Renal pelvis (tissue), 4 donors: ENCODE results near the gene FLCN. TPM values are rescaled to one million over a fixed set of nuclear protein-coding genes. Genes with fewer than 3 reads are reported as not detected.
"Not testable (repeated sequence)": the region's sequence is repeated elsewhere in the genome, so short reads cannot be mapped to it uniquely, and the experiment has no call there.

Experiments
- DNase-seq: peaks from one replicate; pipeline ENCODE4 v3.0.0-alpha.2; 2013
- polyA plus RNA-seq, 3 donors: library from polyadenylated mRNA; unstranded; fragments of 120-200 nt; gene quantifications; one replicate each; pipeline ENCODE4 v1.2.1, GENCODE V29; 2013; ENCODE audit not compliant: insufficient read length in 3 of 3

FLCN gene
- polyA plus RNA-seq, 3 donors = 25.8 to 50.3 (median 49.7) TPM

DNA sequence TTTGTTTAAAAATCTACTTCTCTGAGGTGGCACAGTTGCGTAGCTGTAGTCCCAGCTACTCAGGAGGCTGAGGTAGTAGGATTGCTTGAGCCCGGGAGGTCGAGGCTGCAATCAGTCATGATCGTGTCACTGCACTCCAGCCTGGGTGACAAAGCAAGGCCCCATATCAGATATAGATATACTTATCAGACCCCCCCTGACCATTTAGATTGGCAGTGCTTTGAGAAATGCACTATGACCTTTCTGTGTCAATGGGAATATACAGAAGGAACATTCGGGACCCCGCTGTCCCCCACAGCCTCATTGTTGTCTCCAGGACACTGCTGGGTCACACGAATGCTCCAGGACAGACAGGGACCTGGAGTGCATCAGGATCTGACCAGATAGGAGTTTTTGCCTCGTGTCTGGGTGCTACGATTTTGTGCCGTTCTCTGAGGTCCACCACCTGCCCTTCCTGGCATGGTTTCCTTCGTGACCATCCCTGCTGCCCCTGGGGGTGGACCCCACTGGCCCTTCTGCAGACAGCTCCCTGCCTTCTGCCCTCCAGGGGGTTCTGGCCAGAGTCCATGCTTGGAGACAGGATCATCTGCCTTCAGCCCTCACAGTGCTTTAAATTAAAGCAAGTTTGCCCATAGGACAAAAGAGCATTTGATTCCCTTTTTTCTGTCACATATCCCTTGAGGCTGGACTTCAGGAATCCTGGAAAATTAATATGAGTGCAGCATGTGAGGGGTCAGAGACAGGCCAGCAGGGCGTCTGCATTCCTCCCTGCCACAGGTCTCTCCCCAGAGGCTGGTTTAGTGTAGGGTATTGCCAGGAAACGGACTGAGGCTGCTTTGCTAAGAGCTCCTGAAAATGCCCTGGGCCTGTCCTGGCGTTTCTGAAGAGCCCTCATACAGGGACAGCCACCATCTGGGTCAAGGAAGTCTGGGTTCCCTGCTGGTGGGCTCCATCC, 50.1 kb downstream of the FLCN start:
- no peak for DNase-seq

DNA sequence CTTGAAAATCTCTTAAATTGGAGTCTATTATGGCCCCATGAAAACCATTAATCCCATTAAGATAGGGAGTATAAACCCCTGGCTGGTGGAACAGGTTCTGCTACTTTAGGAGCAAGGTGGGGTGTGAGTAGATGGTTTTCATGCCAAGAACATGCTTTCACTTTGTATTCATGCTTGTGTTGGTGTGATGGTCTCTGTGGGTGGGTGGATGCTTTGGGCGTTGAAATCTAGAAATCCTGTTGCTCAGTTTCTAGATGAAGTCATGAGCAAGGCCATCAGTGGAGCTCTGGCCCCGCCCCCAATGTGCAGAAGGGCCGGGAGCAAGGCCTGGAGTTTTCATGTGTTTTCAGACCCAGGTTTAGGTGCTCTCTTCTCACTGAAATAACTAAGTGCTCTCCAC, 50.9 kb downstream of the FLCN start:
- peak; percentile 29 for DNase-seq

DNA sequence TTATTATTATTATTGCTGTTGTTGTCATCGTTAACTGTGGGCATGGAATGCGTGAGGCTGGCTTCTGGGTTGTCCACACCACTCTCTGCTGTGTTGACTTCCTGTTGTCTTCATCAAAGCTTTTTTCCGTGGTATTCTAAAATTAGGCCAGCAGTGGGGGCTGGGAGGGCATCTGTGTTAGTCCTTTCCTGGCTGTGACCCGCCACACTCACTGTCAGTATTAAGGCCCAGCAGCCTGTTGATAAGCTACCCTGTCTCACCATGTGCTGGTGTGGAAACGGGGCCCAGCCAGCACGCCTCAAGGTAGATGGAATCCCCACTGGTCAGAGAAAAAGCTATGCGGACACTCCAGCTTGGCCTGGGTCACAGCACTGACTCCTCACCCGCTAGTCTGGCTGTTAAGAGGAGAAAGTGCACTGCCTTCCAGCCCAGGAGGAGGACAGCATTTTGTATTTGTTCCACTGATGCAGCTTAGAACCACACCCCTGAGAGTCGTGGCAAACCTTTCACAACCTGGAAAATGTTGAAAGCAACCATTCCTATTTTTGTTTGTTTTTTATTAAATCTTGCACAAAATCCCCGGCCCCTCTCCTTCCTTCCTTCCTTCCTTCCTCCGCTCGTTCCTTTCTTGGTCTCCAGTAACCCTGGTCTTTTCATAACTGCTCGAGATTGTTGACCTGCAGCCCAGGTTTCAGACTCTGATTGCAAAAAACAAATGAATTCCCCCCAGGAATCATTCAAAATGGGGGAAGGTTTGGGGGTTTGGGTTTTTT, 51.8 kb downstream of the FLCN start:
- not testable (repeated sequence) for DNase-seq

DNA sequence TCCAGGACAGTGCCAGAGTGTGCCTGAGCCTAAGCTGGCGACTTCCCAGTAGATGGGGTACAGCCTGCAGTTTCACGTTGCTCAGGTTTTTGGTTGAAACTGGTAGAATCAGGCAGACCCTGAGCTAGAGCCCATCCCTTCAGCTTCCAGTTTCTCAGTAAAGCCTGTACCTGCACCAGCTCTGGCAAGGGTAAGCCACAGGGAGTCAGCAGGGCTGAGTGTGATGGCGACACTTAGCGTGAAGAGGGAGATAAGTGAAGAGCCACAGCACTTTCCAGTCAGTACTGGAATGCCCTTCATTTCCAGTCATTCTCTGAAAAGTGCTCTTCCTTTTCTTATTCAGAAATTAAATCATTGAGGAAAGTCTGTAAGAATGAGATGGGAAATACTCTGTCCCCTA, 53.2 kb downstream of the FLCN start:
- no peak for DNase-seq

DNA sequence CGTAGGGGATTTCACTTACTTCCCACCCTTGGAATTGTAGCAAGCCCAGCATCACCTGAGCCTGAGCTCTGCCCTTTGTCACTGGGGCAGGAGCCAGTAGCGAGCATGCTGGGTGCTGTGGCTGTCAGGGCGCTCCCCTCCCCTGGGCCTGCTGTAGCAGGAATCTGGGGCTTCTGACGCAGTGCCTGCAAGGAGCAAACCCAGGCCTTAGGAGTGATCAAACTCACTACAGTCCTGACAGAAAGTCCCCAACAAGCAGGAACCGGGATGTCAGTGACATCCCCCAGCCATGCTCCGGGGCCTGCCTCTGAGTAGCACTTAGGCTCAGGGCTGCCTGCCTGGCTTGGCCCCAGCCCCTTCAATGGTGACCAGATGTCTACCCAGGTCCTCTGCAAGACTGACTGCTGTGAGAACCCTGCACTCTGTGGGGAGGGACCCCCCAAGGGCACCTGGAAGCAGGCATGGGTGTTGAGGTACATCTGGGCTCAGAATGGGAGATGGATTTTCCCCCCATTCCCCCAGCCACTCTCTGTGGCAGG, 54.3 kb downstream of the FLCN start:
- DNase-seq = no peak

DNA sequence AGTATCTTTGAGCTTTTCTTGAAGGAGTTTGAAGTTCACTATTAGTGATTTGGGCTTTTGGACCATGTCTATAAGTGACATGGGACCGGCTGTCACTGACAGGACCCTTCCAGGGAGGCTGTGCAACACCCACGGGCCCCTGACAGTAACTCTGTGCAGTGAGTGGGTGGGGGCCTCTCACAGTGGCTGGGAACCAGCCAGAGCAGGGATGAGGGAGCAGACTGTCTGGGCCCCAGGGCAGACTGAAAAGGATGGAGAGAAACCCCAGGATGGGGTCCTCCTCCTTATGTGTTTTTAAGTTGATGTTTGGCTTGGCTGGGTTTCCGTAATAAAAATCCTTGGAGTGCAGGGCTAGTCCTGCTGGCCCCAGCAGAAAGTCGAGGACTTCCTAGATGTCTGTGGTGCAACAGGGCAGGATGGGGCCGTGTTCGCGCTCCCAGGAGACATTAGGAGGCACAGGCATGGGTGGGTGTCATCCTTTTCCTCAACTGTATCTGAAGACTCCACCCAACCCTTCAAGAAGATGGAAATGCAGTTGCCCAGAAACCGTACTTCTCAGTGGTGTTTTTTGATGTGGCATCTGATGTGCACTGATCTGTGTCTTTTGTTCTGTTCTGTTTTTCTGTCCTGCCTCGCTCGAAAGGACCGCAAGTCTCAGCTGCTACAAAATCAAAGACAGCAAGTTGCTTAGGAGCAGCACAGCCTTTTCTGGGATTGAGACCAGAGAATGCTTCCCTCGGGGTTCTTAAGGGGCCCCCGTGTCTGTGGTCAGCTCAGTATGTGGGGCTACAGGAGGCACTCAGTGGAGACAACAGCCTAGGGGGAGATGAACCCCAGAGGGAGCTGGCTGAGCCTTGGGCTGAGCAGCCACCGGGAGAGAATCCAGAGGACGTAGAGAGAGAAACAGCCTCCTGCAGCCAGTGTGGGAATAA, 55.0 kb downstream of the FLCN start:
- DNase-seq = no peak

DNA sequence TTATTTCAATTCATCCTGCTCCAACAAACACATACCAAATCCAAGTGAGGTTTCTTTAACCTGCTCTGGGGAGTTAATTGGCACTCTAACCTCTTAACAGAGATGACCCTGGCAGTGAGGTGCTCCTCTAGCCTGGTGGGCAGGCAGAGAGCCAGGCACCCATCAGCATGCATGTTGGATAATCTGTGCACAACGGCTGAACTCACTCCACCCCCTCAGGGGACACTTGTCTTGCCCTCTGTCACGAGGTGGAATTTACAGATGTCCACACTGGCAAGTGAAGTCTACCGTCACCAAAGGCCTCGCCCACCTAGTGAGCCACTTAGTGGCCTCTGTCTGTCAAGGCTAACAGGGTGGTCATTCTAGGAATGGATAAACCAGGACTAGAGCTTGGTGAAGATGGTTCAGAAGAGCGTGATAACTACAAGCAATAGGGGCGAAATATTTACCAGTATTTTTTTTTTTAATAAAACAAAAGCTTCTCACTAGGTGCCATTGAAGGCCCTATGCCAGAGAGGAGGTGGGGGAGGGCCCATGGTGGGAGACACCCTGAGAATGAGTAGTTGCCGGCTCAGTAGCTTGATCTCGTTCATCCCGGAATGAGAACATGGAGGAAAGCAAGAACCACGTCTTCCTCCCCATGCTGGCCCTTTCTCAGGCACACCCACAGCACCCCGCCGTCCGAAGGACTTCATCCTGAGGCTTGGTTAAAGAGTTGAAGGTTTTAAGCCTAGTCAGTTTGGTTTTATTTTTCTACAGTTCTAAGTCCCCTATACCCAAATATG, 56.0 kb downstream of the FLCN start:
- no peak for DNase-seq

DNA sequence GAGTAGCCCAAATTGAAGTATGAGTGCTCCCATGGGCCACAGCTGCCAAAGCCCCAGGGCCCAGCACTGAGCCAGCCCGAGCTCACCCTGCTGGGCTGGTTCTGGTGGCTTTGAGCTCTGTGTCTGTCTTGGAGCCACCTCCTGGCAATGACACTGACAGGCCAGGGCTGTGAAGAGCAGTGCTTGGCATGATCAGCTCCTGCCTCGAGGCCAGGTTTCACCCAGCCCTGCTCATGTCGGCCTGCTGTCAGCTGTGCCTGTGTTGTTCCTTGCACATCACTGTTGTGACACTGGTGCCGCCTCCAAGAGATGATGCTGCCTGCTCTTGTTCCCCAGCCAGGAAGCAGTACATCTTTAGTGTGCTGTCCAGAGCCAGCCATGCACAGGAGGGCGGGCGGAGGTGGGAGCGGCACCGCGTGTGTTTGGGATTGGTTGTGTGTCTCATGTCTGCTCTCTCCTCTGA, 56.8 kb downstream of the FLCN start:
- DNase-seq = no peak

DNA sequence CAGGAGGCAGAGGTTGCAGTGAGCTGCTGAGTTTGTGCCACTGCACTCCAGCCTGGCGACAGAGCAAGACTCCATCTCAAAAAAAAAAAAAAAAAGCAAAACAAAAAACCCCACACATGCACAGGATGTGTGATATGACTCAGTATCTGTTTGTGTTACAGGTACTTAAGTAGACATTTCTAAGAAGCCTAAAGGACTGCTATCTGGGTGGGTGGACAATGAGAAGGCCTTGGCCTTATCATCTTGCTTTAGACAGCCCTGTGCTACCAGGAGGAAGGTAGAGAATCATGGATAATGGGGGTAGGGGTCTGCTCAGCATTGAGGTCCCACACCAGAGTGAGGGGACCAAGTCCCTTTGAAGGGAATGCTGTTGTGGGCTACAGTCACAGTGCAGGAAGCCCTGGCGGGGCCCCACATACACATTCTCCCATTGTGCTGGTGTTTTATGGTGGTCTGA, 57.6 kb downstream of the FLCN start:
- no peak for DNase-seq

DNA sequence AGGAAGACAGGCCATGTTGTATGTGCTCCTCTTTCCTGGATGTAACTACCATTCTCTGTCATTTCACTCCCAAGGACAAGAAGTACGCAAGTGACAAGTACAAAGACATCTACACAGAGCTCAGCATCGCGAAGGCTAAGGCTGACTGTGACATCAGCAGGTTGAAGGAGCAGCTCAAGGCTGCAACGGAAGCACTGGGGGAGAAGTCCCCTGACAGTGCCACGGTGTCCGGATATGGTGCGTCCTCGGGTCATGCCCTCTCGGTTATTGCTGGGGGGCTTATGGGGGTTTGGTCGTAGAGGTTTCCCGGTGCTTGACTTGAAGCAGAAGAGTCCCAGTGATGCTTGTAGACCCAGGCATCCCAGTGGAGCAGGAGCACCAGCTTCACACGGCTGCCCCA, 59.8 kb downstream of the FLCN start:
- no peak for DNase-seq

DNA sequence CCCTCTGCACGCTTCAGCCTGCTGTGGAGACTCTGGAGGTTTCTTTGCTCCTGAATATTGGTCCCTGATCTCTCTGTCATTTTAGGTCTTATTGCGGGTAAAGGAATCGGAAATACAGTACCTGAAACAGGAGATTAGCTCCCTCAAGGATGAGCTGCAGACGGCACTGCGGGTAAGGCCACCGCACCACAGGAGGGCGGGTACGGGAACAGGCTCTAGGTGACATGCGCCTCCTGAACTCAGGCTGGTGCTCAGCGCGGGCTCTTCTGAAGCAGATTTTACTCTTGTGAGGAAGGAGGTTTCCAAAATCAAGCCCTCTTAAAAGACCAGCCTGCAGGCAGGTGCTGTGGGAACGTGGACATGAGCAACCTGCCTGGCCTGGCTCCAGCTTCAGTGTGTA, 60.6 kb downstream of the FLCN start:
- DNase-seq = no peak

DNA sequence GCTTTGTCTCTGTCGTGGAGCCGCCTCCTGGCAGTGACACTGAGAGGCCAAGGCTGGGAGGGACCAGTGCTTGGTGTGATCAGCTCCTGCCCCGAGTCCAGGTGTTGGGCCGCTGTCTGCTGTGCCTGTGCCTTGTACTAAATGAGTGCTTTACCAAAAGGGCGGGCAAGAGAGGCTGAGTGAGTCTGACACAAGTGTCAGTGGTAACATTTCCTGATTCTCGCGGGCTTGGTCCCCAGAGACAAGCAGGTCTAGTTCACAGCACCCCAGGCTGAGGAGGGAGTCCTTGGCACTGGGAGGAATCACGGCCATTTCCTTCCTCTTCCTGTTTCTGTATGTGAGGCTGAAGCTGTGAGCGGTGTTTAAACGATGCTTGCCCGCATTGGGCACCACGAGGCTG, 61.1 kb downstream of the FLCN start:
- DNase-seq = no peak

DNA sequence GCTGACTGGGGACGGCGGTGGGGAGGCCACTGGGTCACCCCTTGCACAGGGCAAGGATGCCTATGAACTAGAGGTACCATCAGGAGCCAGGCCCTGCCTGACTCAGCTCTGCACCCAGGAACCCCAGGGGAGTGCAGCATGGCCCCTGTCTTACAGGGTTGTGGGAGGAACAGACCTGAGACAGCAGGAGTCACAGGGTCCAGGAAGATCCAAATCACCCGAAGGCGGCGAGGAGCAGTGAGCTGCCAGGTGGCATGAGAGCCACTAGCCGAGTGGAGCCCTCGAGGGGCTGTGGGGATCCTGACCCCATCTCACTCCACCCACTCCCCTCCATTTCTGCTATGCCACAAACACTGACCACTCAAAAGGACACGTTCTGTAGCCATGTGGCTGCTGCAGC, 61.6 kb downstream of the FLCN start:
- DNase-seq = no peak

DNA sequence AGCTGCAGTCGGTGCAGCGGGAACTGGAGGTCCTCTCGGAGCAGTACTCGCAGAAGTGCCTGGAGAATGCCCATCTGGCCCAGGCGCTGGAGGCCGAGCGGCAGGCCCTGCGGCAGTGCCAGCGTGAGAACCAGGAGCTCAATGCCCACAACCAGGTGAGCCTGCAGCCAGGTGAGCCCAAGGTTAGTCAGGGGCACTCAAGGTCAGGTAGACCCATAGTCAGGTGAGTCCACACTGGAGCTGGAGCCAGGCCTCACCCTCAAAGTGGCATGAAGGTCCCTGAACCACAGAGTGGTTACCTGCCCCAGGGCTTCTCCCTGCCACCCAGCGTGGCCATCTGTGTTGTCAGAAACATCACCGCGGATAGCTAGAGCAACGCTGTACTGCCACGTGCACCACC, 63.0 kb downstream of the FLCN start:
- DNase-seq = no peak

DNA sequence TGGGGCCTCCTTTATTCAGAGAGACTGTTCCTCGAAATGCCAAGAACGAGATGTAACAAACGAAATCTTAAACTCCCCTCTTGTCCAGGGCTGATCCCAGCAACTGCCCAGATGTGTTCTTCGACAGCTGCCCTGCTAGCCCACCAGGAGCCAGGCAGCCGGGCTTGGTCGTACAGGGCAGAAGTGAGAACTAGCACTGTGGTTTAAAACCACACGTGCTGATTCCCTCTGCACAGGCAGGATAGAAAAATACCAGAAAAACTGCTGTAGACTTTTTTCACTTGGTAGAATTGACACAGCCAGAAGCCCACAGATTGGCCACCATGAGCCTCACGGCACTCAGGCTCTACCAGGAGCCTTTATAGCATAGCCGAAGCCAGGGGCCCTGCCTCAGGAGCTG, 64.0 kb downstream of the FLCN start:
- DNase-seq = no peak

DNA sequence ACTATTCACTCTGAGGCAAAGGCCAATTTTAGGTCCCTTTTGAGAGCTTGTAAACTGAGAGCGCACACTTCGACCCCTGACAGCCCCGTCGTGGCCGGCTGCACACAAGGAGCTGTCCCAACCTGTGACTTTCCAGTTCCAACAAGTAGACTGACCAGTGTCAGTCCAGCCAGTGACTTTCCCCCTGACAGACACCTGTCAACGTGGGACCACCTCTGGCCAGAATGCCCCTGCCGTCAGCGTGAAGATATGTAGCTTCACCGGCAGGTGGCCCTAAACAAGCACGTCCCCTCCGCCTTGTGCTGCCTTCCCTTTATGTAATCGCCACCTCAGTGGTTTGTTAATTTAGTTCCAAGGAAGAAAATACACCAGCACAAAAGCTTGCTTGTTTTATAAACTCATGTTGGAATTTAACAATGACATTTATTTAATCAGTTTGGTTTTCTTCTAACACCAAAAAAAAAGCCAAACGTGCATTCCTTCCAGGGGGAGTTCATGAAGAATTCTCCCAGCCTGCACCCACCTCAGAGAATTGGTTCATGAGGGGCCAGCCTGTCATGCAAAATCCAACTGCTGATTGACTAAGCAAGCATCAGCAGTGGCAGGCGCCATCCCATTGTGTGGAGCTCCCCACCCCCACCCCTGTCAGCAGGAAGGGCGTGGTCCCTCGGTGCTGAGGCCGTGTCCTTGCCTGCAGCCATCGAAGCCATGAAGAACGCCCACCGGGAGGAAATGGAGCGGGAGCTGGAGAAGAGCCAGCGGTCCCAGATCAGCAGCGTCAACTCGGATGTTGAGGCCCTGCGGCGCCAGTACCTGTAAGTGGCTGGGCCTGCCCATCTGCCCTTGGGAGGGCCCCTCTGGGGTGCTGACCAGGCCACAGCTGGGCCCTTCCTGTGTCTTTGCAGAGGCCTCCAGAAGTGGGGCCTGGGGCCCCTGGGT, 64.7 kb downstream of the FLCN start:
- DNase-seq = no peak

DNA sequence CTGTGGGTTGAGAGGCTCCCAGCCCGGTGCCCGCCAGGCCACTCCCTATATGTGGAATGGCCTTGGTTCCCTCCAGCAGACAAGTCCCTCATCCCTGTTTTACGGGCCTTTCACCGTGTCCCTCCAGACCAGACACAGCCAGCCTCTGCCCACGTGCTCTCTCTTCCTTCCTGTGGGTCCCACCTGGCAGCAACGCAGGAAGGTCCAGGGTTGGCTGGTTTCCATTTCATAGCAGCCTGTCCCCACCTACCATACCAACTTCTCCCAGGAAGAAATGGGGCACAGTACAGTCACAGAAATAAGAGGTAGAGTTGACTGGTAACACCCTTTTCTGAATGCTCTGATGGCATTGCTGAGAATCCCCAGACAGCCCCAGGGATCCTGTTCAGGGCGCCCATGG, 65.8 kb downstream of the FLCN start:
- DNase-seq = no peak

DNA sequence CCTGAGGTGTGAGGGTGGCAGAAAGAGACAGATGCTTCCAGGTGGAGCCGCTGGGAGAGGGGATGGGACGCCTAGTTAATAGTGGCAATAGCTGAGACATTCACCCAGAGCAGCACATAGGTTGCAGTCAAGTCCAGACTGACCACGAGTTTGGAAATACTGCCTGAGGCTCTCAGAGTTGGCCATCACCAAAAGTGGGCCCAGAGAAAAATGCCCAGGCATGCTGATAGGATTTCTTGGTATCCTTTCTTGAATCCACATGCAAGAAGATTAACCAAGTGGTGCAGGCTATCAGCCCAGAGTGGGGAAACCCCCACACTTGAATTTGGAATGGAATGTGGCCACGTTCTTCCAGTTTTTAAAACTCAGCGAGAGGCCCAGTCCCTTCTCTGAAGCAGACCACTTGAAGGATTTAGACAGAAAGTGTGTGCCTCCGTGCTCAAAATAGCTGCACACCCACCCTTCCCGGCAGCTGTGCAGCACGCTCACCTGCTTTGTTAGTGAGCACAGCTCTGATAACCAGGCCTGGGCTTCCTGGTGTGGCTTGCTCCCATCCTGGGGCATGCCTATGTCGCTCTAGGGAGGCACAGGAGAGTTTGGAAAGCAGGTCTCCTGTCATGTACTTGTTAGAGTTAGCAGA, 66.5 kb downstream of the FLCN start:
- no peak for DNase-seq

DNA sequence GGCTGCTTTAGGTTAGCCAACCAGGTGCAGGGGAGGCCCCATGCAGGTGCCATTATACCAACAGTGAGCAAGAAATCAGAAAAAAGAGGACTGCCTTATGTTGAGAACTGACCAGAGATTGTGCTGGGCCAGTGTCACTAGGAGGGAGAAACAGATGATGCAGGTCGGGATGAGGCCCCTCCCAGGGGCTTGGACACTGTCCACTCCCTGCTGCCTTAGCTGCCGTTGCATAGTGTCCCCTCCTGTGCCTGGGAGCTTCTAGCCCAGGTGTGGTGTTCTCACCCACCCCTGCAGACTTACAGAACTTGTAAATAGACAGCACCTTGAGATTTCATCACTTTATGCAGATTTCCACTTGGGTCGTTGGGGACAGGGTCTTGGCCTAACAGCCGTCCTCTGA, 67.6 kb downstream of the FLCN start:
- no peak for DNase-seq
